Measurements from ENCODE around the gene PROS1. TPM values are rescaled to one million over a fixed set of nuclear protein-coding genes. Genes with fewer than 3 reads are reported as not detected.

Gene PROS1
- total RNA-seq, 1 experiment from 2014 or later = 1.7 TPM

DNA sequence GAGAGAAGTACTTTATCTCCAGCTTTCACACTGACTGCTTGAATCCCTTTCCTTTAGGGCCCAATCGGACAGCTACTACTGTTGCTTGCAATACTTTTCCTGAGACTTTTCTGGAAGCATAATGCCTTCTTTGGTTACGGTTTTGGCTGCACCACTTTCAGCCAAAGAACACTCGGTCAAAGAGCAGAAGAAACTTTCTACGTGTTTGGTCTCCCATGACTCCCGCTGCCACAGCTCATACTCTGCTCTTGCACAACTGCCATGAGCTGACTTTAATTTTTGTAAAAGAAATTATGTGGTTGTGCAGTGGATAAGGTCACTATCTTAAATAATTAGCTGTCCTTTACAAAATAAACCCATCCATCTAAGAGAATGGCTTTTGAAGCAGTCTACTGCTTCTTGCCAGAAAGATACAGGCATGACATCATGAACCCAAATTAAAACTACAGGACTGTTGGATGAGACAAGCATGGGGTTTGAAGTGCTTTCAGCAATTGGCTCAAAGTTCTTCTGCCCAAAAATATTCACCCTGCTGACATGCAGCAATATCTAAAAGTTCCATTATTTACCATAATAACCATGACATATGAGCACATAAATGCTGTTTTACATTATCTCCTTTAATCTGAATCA is 42.0 kb downstream of the PROS1 start:
- DNase-seq (ENCODE audit: low spot score) (no peak), ATAC-seq (no peak)
- Mint-ChIP-seq H3K4me1 (no peaks in the 10 kb centered on the region), H3K9me3 (peaks cover 72% of the 10 kb centered on the region), H3K27me3 (ENCODE audit: low read depth) (peaks cover 14% of the 10 kb centered on the region), H3K36me3 (peaks cover 52% of the 10 kb centered on the region), H3K4me3 (no peak overlapping the region), H3K27ac (no peak overlapping the region)
- POLR2A ChIA-PET = no interaction called here
- TF ChIP-seq, protein P1, sequence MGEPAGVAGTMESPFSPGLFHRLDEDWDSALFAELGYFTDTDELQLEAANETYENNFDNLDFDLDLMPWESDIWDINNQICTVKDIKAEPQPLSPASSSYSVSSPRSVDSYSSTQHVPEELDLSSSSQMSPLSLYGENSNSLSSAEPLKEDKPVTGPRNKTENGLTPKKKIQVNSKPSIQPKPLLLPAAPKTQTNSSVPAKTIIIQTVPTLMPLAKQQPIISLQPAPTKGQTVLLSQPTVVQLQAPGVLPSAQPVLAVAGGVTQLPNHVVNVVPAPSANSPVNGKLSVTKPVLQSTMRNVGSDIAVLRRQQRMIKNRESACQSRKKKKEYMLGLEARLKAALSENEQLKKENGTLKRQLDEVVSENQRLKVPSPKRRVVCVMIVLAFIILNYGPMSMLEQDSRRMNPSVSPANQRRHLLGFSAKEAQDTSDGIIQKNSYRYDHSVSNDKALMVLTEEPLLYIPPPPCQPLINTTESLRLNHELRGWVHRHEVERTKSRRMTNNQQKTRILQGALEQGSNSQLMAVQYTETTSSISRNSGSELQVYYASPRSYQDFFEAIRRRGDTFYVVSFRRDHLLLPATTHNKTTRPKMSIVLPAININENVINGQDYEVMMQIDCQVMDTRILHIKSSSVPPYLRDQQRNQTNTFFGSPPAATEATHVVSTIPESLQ (CRISPR knock-in tag; IDR thresholded peaks at IDR 0.05) = no peak
- TF ChIP-seq ZNF396 (CRISPR knock-in tag; IDR thresholded peaks at IDR 0.05; ENCODE audit: borderline replicate concordance) (no peak), FOXP1 (CRISPR knock-in tag; IDR thresholded peaks at IDR 0.05; ENCODE audit: borderline replicate concordance) (no peak), NFE2L1 (CRISPR knock-in tag; IDR thresholded peaks at IDR 0.05) (no peak), CBFB (CRISPR knock-in tag; IDR thresholded peaks at IDR 0.05; ENCODE audit: low read depth) (no peak)
- CTCF ChIA-PET = no interaction called here

DNA sequence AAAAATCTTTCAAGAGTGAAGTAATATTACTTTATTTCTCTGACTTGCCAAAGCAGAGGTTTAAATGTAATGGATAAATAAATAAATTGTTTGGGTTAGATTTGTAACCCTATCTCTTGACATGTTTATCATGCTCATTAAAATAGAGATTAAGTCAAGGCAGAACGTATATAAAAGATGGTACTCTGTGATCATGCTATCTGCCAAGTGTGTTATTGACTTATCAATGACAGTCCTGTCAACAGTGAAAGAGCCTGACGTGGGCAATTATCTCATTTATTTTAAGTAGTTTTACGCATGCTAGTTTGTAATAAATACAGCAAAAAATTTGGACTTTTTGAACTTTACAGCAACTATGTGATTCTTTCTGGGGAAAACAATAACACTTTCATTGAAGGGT is 43.7 kb downstream of the PROS1 start:
- Mint-ChIP-seq H3K36me3 (peaks cover 56% of the 10 kb centered on the region), H3K27ac (no peak overlapping the region), H3K4me1 (no peaks in the 10 kb centered on the region), H3K27me3 (ENCODE audit: low read depth) (peaks cover 12% of the 10 kb centered on the region), H3K9me3 (peaks cover 76% of the 10 kb centered on the region), H3K4me3 (no peak overlapping the region)
- DNase-seq (ENCODE audit: low spot score) (no peak), ATAC-seq (no peak)
- CTCF ChIA-PET = no interaction called here
- TF ChIP-seq IRF2 (CRISPR knock-in tag; IDR thresholded peaks at IDR 0.05; ENCODE audit: borderline replicate concordance, low read depth) (no peak), ZNF317 (CRISPR knock-in tag; IDR thresholded peaks at IDR 0.05; ENCODE audit: borderline replicate concordance, low read depth) (no peak), EMX1 (CRISPR knock-in tag; IDR thresholded peaks at IDR 0.05) (no peak), MYBL2 (CRISPR knock-in tag; IDR thresholded peaks at IDR 0.05) (no peak), CREB1 (CRISPR knock-in tag; IDR thresholded peaks at IDR 0.05) (no peak), CBFB (CRISPR knock-in tag; IDR thresholded peaks at IDR 0.05; ENCODE audit: low read depth) (no peak)
- TF ChIP-seq, protein P2, sequence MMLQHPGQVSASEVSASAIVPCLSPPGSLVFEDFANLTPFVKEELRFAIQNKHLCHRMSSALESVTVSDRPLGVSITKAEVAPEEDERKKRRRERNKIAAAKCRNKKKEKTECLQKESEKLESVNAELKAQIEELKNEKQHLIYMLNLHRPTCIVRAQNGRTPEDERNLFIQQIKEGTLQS (CRISPR knock-in tag; conservative IDR thresholded peaks at IDR 0.05) = no peak
- TF ChIP-seq, protein P3, sequence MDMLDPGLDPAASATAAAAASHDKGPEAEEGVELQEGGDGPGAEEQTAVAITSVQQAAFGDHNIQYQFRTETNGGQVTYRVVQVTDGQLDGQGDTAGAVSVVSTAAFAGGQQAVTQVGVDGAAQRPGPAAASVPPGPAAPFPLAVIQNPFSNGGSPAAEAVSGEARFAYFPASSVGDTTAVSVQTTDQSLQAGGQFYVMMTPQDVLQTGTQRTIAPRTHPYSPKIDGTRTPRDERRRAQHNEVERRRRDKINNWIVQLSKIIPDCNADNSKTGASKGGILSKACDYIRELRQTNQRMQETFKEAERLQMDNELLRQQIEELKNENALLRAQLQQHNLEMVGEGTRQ (CRISPR knock-in tag; IDR thresholded peaks at IDR 0.05) = no peak
- TF ChIP-seq, protein P1 (CRISPR knock-in tag; IDR thresholded peaks at IDR 0.05) = no peak
- POLR2A ChIA-PET = no interaction called here

DNA sequence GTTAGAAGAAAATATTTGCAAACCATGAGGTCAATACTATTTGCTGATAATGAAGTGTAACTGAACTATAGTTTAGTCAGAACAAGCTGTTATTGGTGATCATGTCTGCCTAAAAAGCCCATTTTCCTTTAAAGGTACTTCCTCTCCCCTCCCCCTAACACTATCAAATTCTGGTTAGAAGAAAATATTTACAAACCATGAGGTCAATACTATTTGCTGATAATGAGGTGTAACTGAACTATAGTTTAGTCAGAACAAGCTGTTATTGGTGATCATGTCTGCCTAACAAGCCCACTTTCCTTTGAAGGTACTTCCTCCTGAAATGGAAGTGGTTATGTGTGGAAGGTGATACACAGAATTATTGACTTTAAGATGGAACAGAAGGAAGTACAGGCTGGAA is 46.9 kb downstream of the PROS1 start:
- Mint-ChIP-seq H3K36me3 (peaks cover 43% of the 10 kb centered on the region), H3K27ac (no peak overlapping the region), H3K27me3 (ENCODE audit: low read depth) (peaks cover 2% of the 10 kb centered on the region; the same call in 1 of the 2 replicates), H3K4me1 (no peaks in the 10 kb centered on the region), H3K9me3 (peaks cover 77% of the 10 kb centered on the region), H3K4me3 (no peak overlapping the region)
- POLR2A ChIA-PET = no interaction called here
- no peak for DNase-seq (ENCODE audit: low spot score)
- no peak for ATAC-seq
- CTCF ChIA-PET = no interaction called here
- TF ChIP-seq ZNF232 (CRISPR knock-in tag; IDR thresholded peaks at IDR 0.05) (no peak), ELF4 (CRISPR knock-in tag; IDR thresholded peaks at IDR 0.05; ENCODE audit: low read depth) (no peak), TP53 (CRISPR knock-in tag; IDR thresholded peaks at IDR 0.05) (no peak)
- TF ChIP-seq, protein P4, sequence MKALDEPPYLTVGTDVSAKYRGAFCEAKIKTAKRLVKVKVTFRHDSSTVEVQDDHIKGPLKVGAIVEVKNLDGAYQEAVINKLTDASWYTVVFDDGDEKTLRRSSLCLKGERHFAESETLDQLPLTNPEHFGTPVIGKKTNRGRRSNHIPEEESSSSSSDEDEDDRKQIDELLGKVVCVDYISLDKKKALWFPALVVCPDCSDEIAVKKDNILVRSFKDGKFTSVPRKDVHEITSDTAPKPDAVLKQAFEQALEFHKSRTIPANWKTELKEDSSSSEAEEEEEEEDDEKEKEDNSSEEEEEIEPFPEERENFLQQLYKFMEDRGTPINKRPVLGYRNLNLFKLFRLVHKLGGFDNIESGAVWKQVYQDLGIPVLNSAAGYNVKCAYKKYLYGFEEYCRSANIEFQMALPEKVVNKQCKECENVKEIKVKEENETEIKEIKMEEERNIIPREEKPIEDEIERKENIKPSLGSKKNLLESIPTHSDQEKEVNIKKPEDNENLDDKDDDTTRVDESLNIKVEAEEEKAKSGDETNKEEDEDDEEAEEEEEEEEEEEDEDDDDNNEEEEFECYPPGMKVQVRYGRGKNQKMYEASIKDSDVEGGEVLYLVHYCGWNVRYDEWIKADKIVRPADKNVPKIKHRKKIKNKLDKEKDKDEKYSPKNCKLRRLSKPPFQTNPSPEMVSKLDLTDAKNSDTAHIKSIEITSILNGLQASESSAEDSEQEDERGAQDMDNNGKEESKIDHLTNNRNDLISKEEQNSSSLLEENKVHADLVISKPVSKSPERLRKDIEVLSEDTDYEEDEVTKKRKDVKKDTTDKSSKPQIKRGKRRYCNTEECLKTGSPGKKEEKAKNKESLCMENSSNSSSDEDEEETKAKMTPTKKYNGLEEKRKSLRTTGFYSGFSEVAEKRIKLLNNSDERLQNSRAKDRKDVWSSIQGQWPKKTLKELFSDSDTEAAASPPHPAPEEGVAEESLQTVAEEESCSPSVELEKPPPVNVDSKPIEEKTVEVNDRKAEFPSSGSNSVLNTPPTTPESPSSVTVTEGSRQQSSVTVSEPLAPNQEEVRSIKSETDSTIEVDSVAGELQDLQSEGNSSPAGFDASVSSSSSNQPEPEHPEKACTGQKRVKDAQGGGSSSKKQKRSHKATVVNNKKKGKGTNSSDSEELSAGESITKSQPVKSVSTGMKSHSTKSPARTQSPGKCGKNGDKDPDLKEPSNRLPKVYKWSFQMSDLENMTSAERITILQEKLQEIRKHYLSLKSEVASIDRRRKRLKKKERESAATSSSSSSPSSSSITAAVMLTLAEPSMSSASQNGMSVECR (CRISPR knock-in tag; IDR thresholded peaks at IDR 0.05; ENCODE audit: borderline replicate concordance) = no peak
- TF ChIP-seq, protein P5, sequence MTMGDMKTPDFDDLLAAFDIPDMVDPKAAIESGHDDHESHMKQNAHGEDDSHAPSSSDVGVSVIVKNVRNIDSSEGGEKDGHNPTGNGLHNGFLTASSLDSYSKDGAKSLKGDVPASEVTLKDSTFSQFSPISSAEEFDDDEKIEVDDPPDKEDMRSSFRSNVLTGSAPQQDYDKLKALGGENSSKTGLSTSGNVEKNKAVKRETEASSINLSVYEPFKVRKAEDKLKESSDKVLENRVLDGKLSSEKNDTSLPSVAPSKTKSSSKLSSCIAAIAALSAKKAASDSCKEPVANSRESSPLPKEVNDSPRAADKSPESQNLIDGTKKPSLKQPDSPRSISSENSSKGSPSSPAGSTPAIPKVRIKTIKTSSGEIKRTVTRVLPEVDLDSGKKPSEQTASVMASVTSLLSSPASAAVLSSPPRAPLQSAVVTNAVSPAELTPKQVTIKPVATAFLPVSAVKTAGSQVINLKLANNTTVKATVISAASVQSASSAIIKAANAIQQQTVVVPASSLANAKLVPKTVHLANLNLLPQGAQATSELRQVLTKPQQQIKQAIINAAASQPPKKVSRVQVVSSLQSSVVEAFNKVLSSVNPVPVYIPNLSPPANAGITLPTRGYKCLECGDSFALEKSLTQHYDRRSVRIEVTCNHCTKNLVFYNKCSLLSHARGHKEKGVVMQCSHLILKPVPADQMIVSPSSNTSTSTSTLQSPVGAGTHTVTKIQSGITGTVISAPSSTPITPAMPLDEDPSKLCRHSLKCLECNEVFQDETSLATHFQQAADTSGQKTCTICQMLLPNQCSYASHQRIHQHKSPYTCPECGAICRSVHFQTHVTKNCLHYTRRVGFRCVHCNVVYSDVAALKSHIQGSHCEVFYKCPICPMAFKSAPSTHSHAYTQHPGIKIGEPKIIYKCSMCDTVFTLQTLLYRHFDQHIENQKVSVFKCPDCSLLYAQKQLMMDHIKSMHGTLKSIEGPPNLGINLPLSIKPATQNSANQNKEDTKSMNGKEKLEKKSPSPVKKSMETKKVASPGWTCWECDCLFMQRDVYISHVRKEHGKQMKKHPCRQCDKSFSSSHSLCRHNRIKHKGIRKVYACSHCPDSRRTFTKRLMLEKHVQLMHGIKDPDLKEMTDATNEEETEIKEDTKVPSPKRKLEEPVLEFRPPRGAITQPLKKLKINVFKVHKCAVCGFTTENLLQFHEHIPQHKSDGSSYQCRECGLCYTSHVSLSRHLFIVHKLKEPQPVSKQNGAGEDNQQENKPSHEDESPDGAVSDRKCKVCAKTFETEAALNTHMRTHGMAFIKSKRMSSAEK (CRISPR knock-in tag; IDR thresholded peaks at IDR 0.05; ENCODE audit: borderline replicate concordance) = no peak
